CD8-positive, alpha-beta memory T cell (primary cell): Measurements from ENCODE around the gene HSPA1A. TPM values are rescaled to one million over a fixed set of nuclear protein-coding genes. Genes with fewer than 3 reads are reported as not detected.
A peak's percentile ranks its signal among the peaks of the same experiment; 100 is the strongest.

ENCODE experiments used
- CTCF ChIA-PET: fragments of 350-600 bp; sonication (Branson Sonifier 250); formaldehyde crosslinking; loops from one replicate; lab custom pipeline; 2021; ENCODE audit warnings: antibody characterized with exemption; lab: Charles Lee
- POLR2A ChIA-PET: fragments of 350-600 bp; sonication (Branson Sonifier 250); formaldehyde crosslinking; loops from one replicate; lab custom pipeline; 2021; ENCODE audit warnings: antibody characterized with exemption; lab: Charles Lee
- DNase-seq, 5 donors: peaks; one replicate each; pipeline versions ENCODE4 v3.0.0 to v3.0.0-alpha.2; 2020 to 2022; ENCODE audit warnings: mixed read lengths in 1 of 5
- H3K27ac ChIP-seq: one replicate; pipeline ENCODE4 v1.7.0; 2013; ENCODE audit warnings: low read depth, mild to moderate bottlenecking, low read length, moderate library complexity
- H3K27me3 ChIP-seq: 2 replicates; pipeline ENCODE4 v1.7.0; 2013; ENCODE audit warnings: low read length, mild to moderate bottlenecking; ENCODE audit not compliant: insufficient read depth, poor library complexity, severe bottlenecking
- H3K36me3 ChIP-seq: 2 replicates; pipeline ENCODE4 v1.7.0; 2013; ENCODE audit warnings: mild to moderate bottlenecking, low read length, moderate library complexity; ENCODE audit not compliant: insufficient read depth
- H3K4me1 ChIP-seq: 2 replicates; pipeline ENCODE4 v1.7.0; 2013; ENCODE audit warnings: mild to moderate bottlenecking, low read length, moderate library complexity; ENCODE audit not compliant: insufficient read depth
- H3K4me3 ChIP-seq: 2 replicates; pipeline ENCODE4 v1.7.0; 2013; ENCODE audit warnings: mild to moderate bottlenecking, low read length
- H3K9me3 ChIP-seq: 2 replicates; pipeline ENCODE4 v1.7.0; 2013; ENCODE audit warnings: mild to moderate bottlenecking, low read length
- H3K27ac Mint-ChIP-seq, 8 donors: one replicate each; pipeline ENCODE4 v1.8.0; 2020 to 2021; ENCODE audit warnings: mixed read lengths in 8 of 8, mild to moderate bottlenecking in 6 of 8, inconsistent platforms in 3 of 8, moderate library complexity in 3 of 8
- H3K27me3 Mint-ChIP-seq, 2 donors: one replicate each; pipeline ENCODE4 v1.8.0; 2020 to 2021; ENCODE audit warnings: mixed read lengths in 2 of 2, mild to moderate bottlenecking in 1 of 2, moderate library complexity in 1 of 2
- H3K36me3 Mint-ChIP-seq, 3 donors: one replicate each; pipeline ENCODE4 v1.8.0; 2020 to 2021; ENCODE audit warnings: mixed read lengths in 3 of 3, inconsistent platforms in 1 of 3, mild to moderate bottlenecking in 1 of 3
- H3K4me1 Mint-ChIP-seq, 3 donors: one replicate each; pipeline ENCODE4 v1.8.0; 2020 to 2021; ENCODE audit warnings: mixed read lengths in 3 of 3, inconsistent platforms in 1 of 3, mild to moderate bottlenecking in 1 of 3
- H3K4me3 Mint-ChIP-seq, 7 donors: one replicate each; pipeline ENCODE4 v1.8.0; 2020 to 2021; ENCODE audit warnings: mixed read lengths in 7 of 7, mild to moderate bottlenecking in 6 of 7, moderate library complexity in 4 of 7, inconsistent platforms in 2 of 7
- H3K9me3 Mint-ChIP-seq, 5 donors: one replicate each; pipeline ENCODE4 v1.8.0; 2020 to 2022; ENCODE audit warnings: mixed read lengths in 5 of 5, mild to moderate bottlenecking in 3 of 5, moderate library complexity in 2 of 5, inconsistent platforms in 1 of 5
- polyA plus RNA-seq: library from polyadenylated mRNA; unstranded; fragments of 300-500 nt; fragmentation: Illumina TruSeq; gene quantifications from one replicate; pipeline ENCODE4 v1.2.3, GENCODE V29; 2021
- total RNA-seq, 2 experiments: library from RNA; stranded (reverse); gene quantifications; one replicate each; pipeline ENCODE4 v1.2.3, GENCODE V29; 2021

HSPA1A gene
- total and polyA plus RNA-seq, 3 experiments from 2014 or later: 34.1 to 70.1 (median 64.8) TPM

- H3K27me3 Mint-ChIP-seq: peaks cover 0 to 2% of the 10 kb centered on the region in 2 donors
- no peak overlapping the region for H3K4me3 Mint-ChIP-seq
- H3K27ac ChIP-seq: peak overlapping the region; percentile 70
- peaks cover 0 to 44% (median 1%) of the 10 kb centered on the region in 3 donors for H3K36me3 Mint-ChIP-seq
- POLR2A ChIA-PET: interaction anchor here (1.2 kb wide), 1 partner anchor 9 kb away, joined by 3 read pairs; no protein-coding TSS in a partner anchor
- H3K9me3 ChIP-seq: no peaks in the 10 kb centered on the region
- H3K36me3 ChIP-seq: peaks cover 11% of the 10 kb centered on the region
- peak overlapping the region in 3 of 8 donors; percentile 32 to 80 (median 47) for H3K27ac Mint-ChIP-seq
- CTCF ChIA-PET: no interaction called here
- no peaks in the 10 kb centered on the region for H3K27me3 ChIP-seq
- no peak overlapping the region for H3K4me3 ChIP-seq
- H3K4me1 Mint-ChIP-seq: peaks cover 20 to 27% (median 21%) of the 10 kb centered on the region in 3 donors
- no peak for DNase-seq
- H3K4me1 ChIP-seq: peaks cover 30% of the 10 kb centered on the region
- H3K9me3 Mint-ChIP-seq: no peaks in the 10 kb centered on the region
Observed at GRCh38 chr6:31778193-31778592, 37.1 kb upstream of the HSPA1A start.

GRCh38 chr6:31778999-31779885 lies 36.1 kb upstream of the HSPA1A start:
- Histone ChIP-seq H3K36me3 (peaks cover 12% of the 10 kb centered on the region), H3K4me1 (peaks cover 26% of the 10 kb centered on the region), H3K27me3 (no peaks in the 10 kb centered on the region), H3K9me3 (no peaks in the 10 kb centered on the region), H3K4me3 (no peak overlapping the region), H3K27ac (no peak overlapping the region)
- H3K9me3 Mint-ChIP-seq: no peaks in the 10 kb centered on the region
- CTCF ChIA-PET: interaction anchor here (0.8 to 2.4 kb wide), 4 partner anchors 9 to 38 kb away, joined by 3 to 10 read pairs (median 4); no protein-coding TSS in a partner anchor
- no peak for DNase-seq
- H3K4me3 Mint-ChIP-seq: no peak overlapping the region
- peaks cover 17 to 27% (median 19%) of the 10 kb centered on the region in 3 donors for H3K4me1 Mint-ChIP-seq
- H3K27ac Mint-ChIP-seq: no peak overlapping the region
- peaks cover 0 to 2% of the 10 kb centered on the region in 2 donors for H3K27me3 Mint-ChIP-seq
- POLR2A ChIA-PET: interaction anchor here (1.2 kb wide), 1 partner anchor 10 kb away, joined by 3 read pairs; no protein-coding TSS in a partner anchor
- H3K36me3 Mint-ChIP-seq: peaks cover 0 to 49% (median 5%) of the 10 kb centered on the region in 3 donors

DNA sequence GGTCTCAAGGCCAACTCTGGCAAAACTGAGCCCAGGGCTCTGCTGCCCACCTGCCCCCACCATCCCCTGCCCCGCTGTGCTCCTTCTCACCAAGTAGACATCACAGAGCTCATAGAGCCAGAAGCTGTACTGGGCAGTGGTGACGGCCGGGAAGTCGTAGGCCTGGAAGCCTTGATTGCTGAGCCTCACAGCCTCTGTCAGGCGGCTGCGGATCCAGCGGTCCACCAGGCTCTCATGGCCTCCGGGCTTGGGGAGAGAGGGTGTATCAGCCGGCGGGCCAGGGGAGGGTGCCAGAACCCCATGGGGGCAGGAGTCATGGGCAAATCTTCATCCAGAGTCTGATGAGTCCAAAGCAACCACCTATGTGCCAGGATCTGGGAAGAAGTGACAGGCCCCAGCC lies 35.4 kb upstream of the HSPA1A start:
- no peak overlapping the region for H3K27ac ChIP-seq
- Mint-ChIP-seq H3K9me3 (no peaks in the 10 kb centered on the region), H3K27ac (no peak overlapping the region), H3K4me3 (no peak overlapping the region), H3K27me3 (peaks cover 0 to 2% of the 10 kb centered on the region in 2 donors), H3K36me3 (peaks cover 4 to 56% (median 5%) of the 10 kb centered on the region in 3 donors), H3K4me1 (peaks cover 17 to 27% (median 19%) of the 10 kb centered on the region in 3 donors)
- H3K4me1 ChIP-seq: peaks cover 26% of the 10 kb centered on the region
- H3K9me3 ChIP-seq: no peaks in the 10 kb centered on the region
- ChIA-PET POLR2A (interaction anchor here (0.6 kb wide), 1 partner anchor 32 kb away, joined by 5 read pairs; no protein-coding TSS in a partner anchor), CTCF (interaction anchor here (1.1 to 2.4 kb wide), 3 partner anchors 10 to 37 kb away, joined by 3 to 10 read pairs (median 5); no protein-coding TSS in a partner anchor)
- peaks cover 19% of the 10 kb centered on the region for H3K36me3 ChIP-seq
- no peaks in the 10 kb centered on the region for H3K27me3 ChIP-seq
- peak in 1 of 5 donors; percentile 39 for DNase-seq
- no peak overlapping the region for H3K4me3 ChIP-seq

DNA sequence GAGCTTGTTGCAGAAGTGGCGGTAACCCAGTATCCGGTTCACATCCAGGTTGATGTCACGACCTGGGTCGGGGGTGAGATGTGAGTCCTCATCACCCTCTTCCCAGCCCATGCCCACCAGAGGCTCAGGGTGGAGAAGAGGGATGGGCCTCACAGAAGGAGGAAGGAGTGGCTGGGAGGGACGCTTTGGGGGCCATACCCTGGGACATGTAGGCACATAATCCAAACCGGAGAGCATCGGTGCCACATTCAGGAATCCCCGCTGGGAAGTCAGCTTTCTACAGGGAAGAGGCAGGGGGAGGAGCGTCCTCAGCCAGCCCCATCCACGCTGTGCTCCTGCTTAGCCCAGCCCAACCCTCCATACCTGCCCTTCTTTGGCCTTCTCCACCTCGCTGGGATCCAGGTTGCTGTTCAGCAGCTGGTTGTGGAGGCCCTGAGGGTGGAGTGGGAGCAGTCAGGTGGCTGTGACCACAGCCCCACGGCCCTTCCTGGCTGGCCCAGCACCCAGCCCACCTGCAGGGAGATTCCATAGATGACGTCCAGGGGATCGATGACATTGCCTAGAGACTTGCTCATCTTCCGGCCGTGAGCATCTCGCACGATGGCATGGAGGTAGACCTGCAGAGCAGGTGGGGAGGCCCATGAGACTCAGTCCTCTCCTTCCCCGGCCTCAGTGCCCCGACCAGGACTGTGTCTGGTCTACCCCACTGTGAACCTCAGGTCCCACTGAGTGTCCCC lies 34.7 kb upstream of the HSPA1A start:
- Histone ChIP-seq H3K4me3 (no peak overlapping the region), H3K27me3 (no peaks in the 10 kb centered on the region), H3K9me3 (no peaks in the 10 kb centered on the region), H3K4me1 (peaks cover 20% of the 10 kb centered on the region), H3K36me3 (peaks cover 27% of the 10 kb centered on the region), H3K27ac (no peak overlapping the region)
- ChIA-PET POLR2A (interaction anchor here (0.6 kb wide), 1 partner anchor 32 kb away, joined by 5 read pairs; no protein-coding TSS in a partner anchor), CTCF (interaction anchor here (2.4 kb wide), 1 partner anchor 11 kb away, joined by 10 read pairs; no protein-coding TSS in a partner anchor)
- Mint-ChIP-seq H3K27me3 (no peaks in the 10 kb centered on the region), H3K27ac (peak overlapping the region in 1 of 8 donors; percentile 31), H3K4me1 (peaks cover 15 to 21% (median 17%) of the 10 kb centered on the region in 3 donors), H3K4me3 (no peak overlapping the region), H3K36me3 (peaks cover 4 to 59% (median 5%) of the 10 kb centered on the region in 3 donors), H3K9me3 (no peaks in the 10 kb centered on the region)
- DNase-seq: peak in 1 of 5 donors; percentile 37

DNA sequence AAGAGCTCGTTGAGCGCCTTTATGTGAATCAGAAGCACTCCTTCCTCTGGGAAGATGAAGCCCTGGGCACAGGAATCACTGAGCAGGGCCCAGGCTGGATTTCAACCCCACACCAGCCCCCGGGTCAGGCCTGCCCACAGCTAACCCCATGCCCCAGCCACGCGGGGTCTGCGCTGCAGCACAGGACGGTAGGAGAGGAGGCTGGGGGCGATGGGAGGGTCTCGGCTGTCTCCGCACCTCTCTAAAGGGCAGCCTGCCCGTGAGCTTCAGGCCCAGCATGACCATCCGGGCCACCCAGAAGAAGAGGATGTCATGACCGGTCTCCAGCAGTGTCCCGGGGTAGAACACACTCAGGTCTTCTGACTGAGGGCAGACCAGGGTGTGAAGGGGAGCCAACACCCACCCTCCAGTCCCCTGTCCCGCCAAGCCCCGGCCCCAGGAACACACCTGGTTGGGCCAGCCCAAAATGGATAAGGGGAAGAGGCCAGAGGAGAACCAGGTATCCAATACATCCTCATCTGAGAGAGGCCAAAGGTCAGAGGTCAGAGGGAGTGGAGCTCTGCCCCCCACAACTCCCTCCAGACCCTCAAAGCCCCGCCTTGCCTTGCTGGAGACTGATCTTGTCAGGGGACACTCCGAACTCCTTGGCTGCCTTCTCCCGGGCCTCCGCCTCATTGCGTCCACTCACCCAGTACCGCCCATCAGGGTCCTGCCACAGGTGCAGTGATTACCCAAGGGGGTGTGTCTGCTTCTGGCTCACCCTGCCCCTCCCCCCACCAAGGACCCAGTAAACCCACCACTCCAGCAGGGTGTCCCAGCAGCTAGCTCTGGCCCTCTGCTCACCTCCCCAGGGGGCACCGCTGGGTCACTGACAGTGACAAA lies 33.9 kb upstream of the HSPA1A start:
- Mint-ChIP-seq H3K36me3 (peaks cover 4 to 60% (median 7%) of the 10 kb centered on the region in 3 donors), H3K4me1 (peaks cover 10 to 15% (median 14%) of the 10 kb centered on the region in 3 donors), H3K9me3 (no peaks in the 10 kb centered on the region), H3K27me3 (no peaks in the 10 kb centered on the region), H3K27ac (no peak overlapping the region), H3K4me3 (no peak overlapping the region)
- Histone ChIP-seq H3K36me3 (peaks cover 27% of the 10 kb centered on the region), H3K9me3 (no peaks in the 10 kb centered on the region), H3K27me3 (no peaks in the 10 kb centered on the region), H3K27ac (no peak overlapping the region), H3K4me1 (peaks cover 13% of the 10 kb centered on the region), H3K4me3 (no peak overlapping the region)
- ChIA-PET POLR2A (no interaction called here), CTCF (interaction anchor here (1.5 to 2.4 kb wide), 2 partner anchors 9 to 11 kb away, joined by 4 to 10 read pairs; no protein-coding TSS in a partner anchor)
- DNase-seq: no peak

DNA sequence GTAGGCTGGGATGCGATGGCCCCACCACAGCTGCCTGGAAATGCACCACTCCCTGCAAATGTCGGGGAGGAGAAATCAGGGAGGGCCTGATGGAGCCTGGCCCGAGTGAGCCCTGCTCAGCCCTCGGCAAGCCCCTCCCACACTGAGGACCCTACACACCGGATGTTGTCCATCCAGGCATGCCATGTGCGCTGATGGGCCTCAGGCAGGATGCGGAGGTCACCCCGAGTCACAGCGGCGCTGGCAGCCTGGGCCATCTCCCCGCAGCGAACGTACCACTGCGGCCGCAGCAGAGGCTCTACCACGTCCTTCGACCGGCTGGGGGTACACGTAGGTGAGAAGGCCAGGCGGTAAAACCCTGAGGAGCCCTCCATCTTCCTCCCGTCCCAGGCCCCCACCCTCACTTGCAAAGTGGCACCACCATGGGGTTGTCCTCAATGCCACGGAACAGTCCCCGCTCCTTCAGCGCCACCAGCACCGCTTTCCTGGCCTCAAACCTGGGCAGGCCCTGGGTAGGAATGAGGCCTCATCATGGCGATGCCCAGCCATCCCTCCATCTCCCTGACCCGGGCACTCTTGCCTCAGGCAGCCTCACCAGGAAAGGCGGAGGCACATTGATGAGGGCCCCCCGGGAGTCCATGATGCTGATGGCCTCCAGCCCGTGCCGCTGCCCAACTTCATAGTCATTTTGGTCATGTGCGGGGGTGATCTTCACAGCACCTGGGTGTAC lies 33.1 kb upstream of the HSPA1A start:
- Mint-ChIP-seq H3K9me3 (no peaks in the 10 kb centered on the region), H3K27ac (no peak overlapping the region), H3K4me1 (peaks cover 6 to 7% (median 6%) of the 10 kb centered on the region in 3 donors), H3K27me3 (no peaks in the 10 kb centered on the region), H3K36me3 (peaks cover 4 to 62% (median 7%) of the 10 kb centered on the region in 3 donors), H3K4me3 (peak overlapping the region in 1 of 7 donors; percentile 13)
- H3K27ac ChIP-seq: no peak overlapping the region
- ChIA-PET CTCF (interaction anchor here (1.5 kb wide), 1 partner anchor 9 kb away, joined by 4 read pairs; no protein-coding TSS in a partner anchor), POLR2A (no interaction called here)
- no peak overlapping the region for H3K4me3 ChIP-seq
- no peaks in the 10 kb centered on the region for H3K9me3 ChIP-seq
- no peak for DNase-seq
- H3K27me3 ChIP-seq: no peaks in the 10 kb centered on the region
- H3K36me3 ChIP-seq: peaks cover 27% of the 10 kb centered on the region
- peaks cover 5% of the 10 kb centered on the region for H3K4me1 ChIP-seq
